SK-N-SH (cell line): ENCODE results near the gene SMAD5. TPM values are rescaled to one million over a fixed set of nuclear protein-coding genes. Genes with fewer than 3 reads are reported as not detected.

Source experiments
- CTCF ChIA-PET: fragments of 300-600, 350-600 bp; formaldehyde crosslinking; extraction: SDS; loops from one replicate; lab custom pipeline; 2021; lab: Yijun Ruan, JAX
- POLR2A ChIA-PET: fragments of 350-600 bp; sonication (Branson Sonifier 250); formaldehyde crosslinking; extraction: SDS; loops from one replicate; lab custom pipeline; 2020; ENCODE audit warnings: antibody characterized with exemption, inconsistent platforms; lab: Yijun Ruan, JAX
- DNase-seq: peaks from one replicate; pipeline ENCODE4 v3.0.0; 2012
- H2AFZ ChIP-seq: fragments of 200-600 bp; sonication (generic); 2 replicates; pipeline ENCODE4 v1.8.1; 2016; ENCODE audit warnings: antibody characterized with exemption, mild to moderate bottlenecking, low read depth
- H3F3A ChIP-seq: fragments of 200-600 bp; sonication (generic); replicated peaks from 2 replicates; pipeline ENCODE3; 2016; ENCODE audit warnings: antibody characterized with exemption, mild to moderate bottlenecking; ENCODE audit not compliant: insufficient read depth
- H3K27ac ChIP-seq, 2 experiments: fragments of 200-500 bp in 1 of 2; fragments of 200-600 bp in 1 of 2; sonication (Bioruptor generic) in 1 of 2; sonication (generic), shearing (Covaris generic) in 1 of 2; 2 replicates each; pipeline versions ENCODE4 v1.5.1 to v1.6.1; 2014 to 2016; ENCODE audit warnings: low read depth in 2 of 2, inconsistent platforms in 1 of 2, low read length in 1 of 2, mild to moderate bottlenecking in 1 of 2, mixed read lengths in 1 of 2
- H3K27me3 ChIP-seq: fragments of 200-600 bp; sonication (generic), shearing (Covaris generic); 2 replicates; pipeline ENCODE4 v1.6.1; 2016; ENCODE audit warnings: mixed run types; ENCODE audit not compliant: insufficient read depth
- H3K36me3 ChIP-seq, 2 experiments: fragments of 200-500 bp in 1 of 2; fragments of 200-600 bp in 1 of 2; sonication (Bioruptor generic) in 1 of 2; sonication (generic) in 1 of 2; replicated peaks in 1 of 2; 2 replicates each; pipeline versions ENCODE3 to v1.5.1; 2014 to 2016; ENCODE audit warnings: low read length in 1 of 2, mild to moderate bottlenecking in 1 of 2; ENCODE audit not compliant: insufficient read depth in 2 of 2, control insufficient read depth in 1 of 2
- H3K4me1 ChIP-seq, 2 experiments: fragments of 200-500 bp in 1 of 2; fragments of 200-600 bp in 1 of 2; sonication (Bioruptor generic) in 1 of 2; sonication (generic), shearing (Covaris generic) in 1 of 2; 2 replicates each; pipeline versions ENCODE4 v1.5.1 to v1.6.1; 2014 to 2016; ENCODE audit warnings: low read depth in 1 of 2, low read length in 1 of 2, mixed run types in 1 of 2; ENCODE audit not compliant: insufficient read depth in 2 of 2, control insufficient read depth in 1 of 2
- H3K4me2 ChIP-seq: fragments of 200-600 bp; sonication (generic), shearing (Covaris generic); 2 replicates; pipeline ENCODE4 v1.6.1; 2017; ENCODE audit warnings: mixed run types
- H3K4me3 ChIP-seq, 2 experiments: fragments of 200-500 bp in 1 of 2; fragments of 200-600 bp in 1 of 2; sonication (Bioruptor generic) in 1 of 2; sonication (generic), shearing (Covaris generic) in 1 of 2; 2 replicates each; pipeline versions ENCODE4 v1.5.1 to v1.8.1; 2014 to 2016; ENCODE audit warnings: low read depth in 2 of 2, inconsistent platforms in 1 of 2, low read length in 1 of 2, mild to moderate bottlenecking in 1 of 2, mixed read lengths in 1 of 2, moderate library complexity in 1 of 2
- H3K79me2 ChIP-seq: fragments of 200-600 bp; sonication (generic); 2 replicates; pipeline ENCODE4 v1.8.1; 2017; ENCODE audit warnings: mild to moderate bottlenecking; ENCODE audit not compliant: insufficient read depth
- H3K9ac ChIP-seq: fragments of 200-600 bp; sonication (generic); 2 replicates; pipeline ENCODE4 v1.6.1; 2017; ENCODE audit warnings: mixed run types
- H3K9me2 ChIP-seq: fragments of 200-600 bp; sonication (generic); 2 replicates; pipeline ENCODE4 v1.6.1; 2017; ENCODE audit warnings: mixed run types
- H3K9me3 ChIP-seq: fragments of 200-600 bp; sonication (generic); 2 replicates; pipeline ENCODE4 v1.6.1; 2017; ENCODE audit warnings: mixed run types, mild to moderate bottlenecking, moderate library complexity
- H4K20me1 ChIP-seq: fragments of 200-600 bp; sonication (generic); 2 replicates; pipeline ENCODE4 v1.6.1; 2017; ENCODE audit warnings: mild to moderate bottlenecking, mixed run types; ENCODE audit not compliant: insufficient read depth
- ELF1 ChIP-seq: IDR thresholded peaks from 2 replicates; pipeline ENCODE4 v1.4.0; 2012
- EZH2phosphoT487 ChIP-seq: fragments of 200-600 bp; sonication (generic); IDR thresholded peaks from 2 replicates; pipeline ENCODE4 v1.6.1; 2017; ENCODE audit warnings: low read depth, mixed run types, mild to moderate bottlenecking, antibody characterized with exemption, moderate library complexity, borderline replicate concordance
- FOXM1 ChIP-seq: IDR thresholded peaks from 2 replicates; pipeline ENCODE4 v1.4.0; 2012; ENCODE audit warnings: low read depth, mild to moderate bottlenecking
- GABPA ChIP-seq: IDR thresholded peaks from 2 replicates; pipeline ENCODE4 v1.4.0; 2012; ENCODE audit warnings: low read depth, mild to moderate bottlenecking
- MEF2A ChIP-seq: IDR thresholded peaks from 2 replicates; pipeline ENCODE4 v1.4.0; 2012; ENCODE audit warnings: low read depth, borderline replicate concordance
- NFIC ChIP-seq: IDR thresholded peaks from 2 replicates; pipeline ENCODE4 v1.4.0; 2012; ENCODE audit warnings: borderline replicate concordance
- NRF1 ChIP-seq: IDR thresholded peaks from 2 replicates; pipeline ENCODE4 v1.6.1; 2012; ENCODE audit warnings: low read depth, mild to moderate bottlenecking, low read length
- POLR2AphosphoS5 ChIP-seq: IDR thresholded peaks from 2 replicates; pipeline ENCODE4 v1.6.1; 2012; ENCODE audit warnings: low read depth, low read length
- RCOR1 ChIP-seq: fragments of 150-350 bp; IDR thresholded peaks from 2 replicates; pipeline ENCODE4 v1.6.1; 2017; ENCODE audit warnings: antibody characterized with exemption, low read length
- RFX5 ChIP-seq: IDR thresholded peaks from 2 replicates; pipeline ENCODE4 v1.6.1; 2012; ENCODE audit warnings: mild to moderate bottlenecking, improper control_type of control experiment, low read length
- RXRA ChIP-seq: IDR thresholded peaks from 2 replicates; pipeline ENCODE4 v1.4.0; 2012; ENCODE audit warnings: low read depth, mild to moderate bottlenecking, borderline replicate concordance
- SIN3A ChIP-seq: IDR thresholded peaks from 2 replicates; pipeline ENCODE4 v1.6.1; 2012; ENCODE audit warnings: low read depth, mild to moderate bottlenecking, low read length, moderate library complexity, borderline replicate concordance
- TAF1 ChIP-seq: IDR thresholded peaks from 2 replicates; pipeline ENCODE4 v1.6.1; 2012; ENCODE audit warnings: low read depth, mild to moderate bottlenecking, low read length, moderate library complexity, borderline replicate concordance
- TCF12 ChIP-seq: IDR thresholded peaks from 2 replicates; pipeline ENCODE4 v1.4.0; 2012
- TEAD4 ChIP-seq: IDR thresholded peaks from 2 replicates; pipeline ENCODE4 v1.4.0; 2012; ENCODE audit warnings: mild to moderate bottlenecking, borderline replicate concordance; ENCODE audit not compliant: insufficient read depth
- YY1 ChIP-seq: IDR thresholded peaks from 2 replicates; pipeline ENCODE4 v1.4.0; 2012; ENCODE audit warnings: low read depth, mild to moderate bottlenecking
- WGBS: methylation state at CpG from one replicate; pipeline ENCODE4 v1.1.6; 2017; ENCODE audit warnings: low lambda C conversion rate; 5-methylcytosine and 5-hydroxymethylcytosine counted together
- polyA plus RNA-seq, 3 experiments: library from polyadenylated mRNA; depleted of rRNA; stranded (reverse); fragments of >200 nt; gene quantifications; 2 replicates each; pipeline ENCODE4 v1.2.3, GENCODE V29; 2012
- TF ChIP-seq, protein P1 (sequence below): IDR thresholded peaks from 2 replicates; pipeline ENCODE4; 2012
- TF ChIP-seq, protein P2 (sequence below): IDR thresholded peaks from 2 replicates; pipeline ENCODE4 v1.4.0; 2012; ENCODE audit warnings: low read depth, borderline replicate concordance
- TF ChIP-seq, protein P3 (sequence below): fragments of 150-350 bp; IDR thresholded peaks from 2 replicates; pipeline ENCODE4 v1.6.1; 2017; ENCODE audit warnings: antibody characterized with exemption, low read length, low read depth, borderline replicate concordance

Gene SMAD5
- polyA plus RNA-seq, 1 of the 3 experiments (the other 2 are of a cell fraction) = 26.9 TPM

DNA sequence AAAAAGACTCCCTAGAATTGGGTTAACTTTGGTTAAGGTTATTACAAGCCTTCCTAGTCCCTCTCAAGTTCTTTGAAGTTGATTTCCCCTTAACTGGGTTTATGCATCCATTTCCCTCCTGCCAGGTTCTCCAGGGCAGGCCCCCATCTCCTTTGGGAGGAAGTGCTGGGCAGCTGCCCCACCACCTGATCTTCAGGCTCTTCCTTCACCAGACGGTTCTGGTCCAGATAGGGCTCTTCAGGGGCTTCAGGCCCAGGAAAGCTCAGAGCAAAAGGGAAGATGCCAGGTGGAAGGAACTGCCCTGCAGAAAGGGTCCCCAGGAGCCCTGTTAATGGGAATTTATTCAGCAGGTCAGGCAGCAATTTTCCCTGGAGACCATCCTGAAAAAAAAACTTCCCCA is 58.3 kb downstream of the SMAD5 start:
- Histone ChIP-seq H3K4me3 (no peak overlapping the region), H3K27ac (no peak overlapping the region), H3K9ac (no peak overlapping the region), H3K4me1 (peaks cover 0 to 6% of the 10 kb centered on the region in 2 experiments; a peak in 1 of 4 replicates), H3F3A (peaks cover 5% of the 10 kb centered on the region), H3K79me2 (no peaks in the 10 kb centered on the region), H3K4me2 (no peak overlapping the region), H3K9me3 (no peaks in the 10 kb centered on the region), H2AFZ (no peak overlapping the region), H3K36me3 (peaks cover 0 to 27% of the 10 kb centered on the region in 2 experiments), H4K20me1 (no peaks in the 10 kb centered on the region), H3K9me2 (no peaks in the 10 kb centered on the region), H3K27me3 (peaks cover 24% of the 10 kb centered on the region; the same call in 1 of the 2 replicates)
- DNase-seq = peak; percentile 6
- no peak for TF ChIP-seq MEF2A
- TF ChIP-seq, protein P1, sequence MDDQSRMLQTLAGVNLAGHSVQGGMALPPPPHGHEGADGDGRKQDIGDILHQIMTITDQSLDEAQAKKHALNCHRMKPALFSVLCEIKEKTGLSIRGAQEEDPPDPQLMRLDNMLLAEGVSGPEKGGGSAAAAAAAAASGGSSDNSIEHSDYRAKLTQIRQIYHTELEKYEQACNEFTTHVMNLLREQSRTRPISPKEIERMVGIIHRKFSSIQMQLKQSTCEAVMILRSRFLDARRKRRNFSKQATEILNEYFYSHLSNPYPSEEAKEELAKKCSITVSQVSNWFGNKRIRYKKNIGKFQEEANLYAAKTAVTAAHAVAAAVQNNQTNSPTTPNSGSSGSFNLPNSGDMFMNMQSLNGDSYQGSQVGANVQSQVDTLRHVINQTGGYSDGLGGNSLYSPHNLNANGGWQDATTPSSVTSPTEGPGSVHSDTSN = no peak
- TF ChIP-seq SIN3A = no peak
- no peak for TF ChIP-seq NFIC
- TF ChIP-seq TAF1 = no peak
- TF ChIP-seq ELF1 = no peak
- no peak for TF ChIP-seq NRF1
- TF ChIP-seq, protein P2, sequence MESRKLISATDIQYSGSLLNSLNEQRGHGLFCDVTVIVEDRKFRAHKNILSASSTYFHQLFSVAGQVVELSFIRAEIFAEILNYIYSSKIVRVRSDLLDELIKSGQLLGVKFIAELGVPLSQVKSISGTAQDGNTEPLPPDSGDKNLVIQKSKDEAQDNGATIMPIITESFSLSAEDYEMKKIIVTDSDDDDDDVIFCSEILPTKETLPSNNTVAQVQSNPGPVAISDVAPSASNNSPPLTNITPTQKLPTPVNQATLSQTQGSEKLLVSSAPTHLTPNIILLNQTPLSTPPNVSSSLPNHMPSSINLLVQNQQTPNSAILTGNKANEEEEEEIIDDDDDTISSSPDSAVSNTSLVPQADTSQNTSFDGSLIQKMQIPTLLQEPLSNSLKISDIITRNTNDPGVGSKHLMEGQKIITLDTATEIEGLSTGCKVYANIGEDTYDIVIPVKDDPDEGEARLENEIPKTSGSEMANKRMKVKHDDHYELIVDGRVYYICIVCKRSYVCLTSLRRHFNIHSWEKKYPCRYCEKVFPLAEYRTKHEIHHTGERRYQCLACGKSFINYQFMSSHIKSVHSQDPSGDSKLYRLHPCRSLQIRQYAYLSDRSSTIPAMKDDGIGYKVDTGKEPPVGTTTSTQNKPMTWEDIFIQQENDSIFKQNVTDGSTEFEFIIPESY = no peak
- no peak for TF ChIP-seq GABPA
- no peak for TF ChIP-seq YY1
- no peak for TF ChIP-seq RCOR1
- no peak for TF ChIP-seq RFX5
- TF ChIP-seq TCF12 = no peak
- no peak for TF ChIP-seq RXRA
- CTCF ChIA-PET = interaction anchor here (1.4 to 1.7 kb wide), 2 partner anchors 21 to 724 kb away, joined by 3 to 4 read pairs; no protein-coding TSS in a partner anchor
- POLR2A ChIA-PET = no interaction called here
- 56% methylated on average over 1 of the region's 1 CpG for WGBS

DNA sequence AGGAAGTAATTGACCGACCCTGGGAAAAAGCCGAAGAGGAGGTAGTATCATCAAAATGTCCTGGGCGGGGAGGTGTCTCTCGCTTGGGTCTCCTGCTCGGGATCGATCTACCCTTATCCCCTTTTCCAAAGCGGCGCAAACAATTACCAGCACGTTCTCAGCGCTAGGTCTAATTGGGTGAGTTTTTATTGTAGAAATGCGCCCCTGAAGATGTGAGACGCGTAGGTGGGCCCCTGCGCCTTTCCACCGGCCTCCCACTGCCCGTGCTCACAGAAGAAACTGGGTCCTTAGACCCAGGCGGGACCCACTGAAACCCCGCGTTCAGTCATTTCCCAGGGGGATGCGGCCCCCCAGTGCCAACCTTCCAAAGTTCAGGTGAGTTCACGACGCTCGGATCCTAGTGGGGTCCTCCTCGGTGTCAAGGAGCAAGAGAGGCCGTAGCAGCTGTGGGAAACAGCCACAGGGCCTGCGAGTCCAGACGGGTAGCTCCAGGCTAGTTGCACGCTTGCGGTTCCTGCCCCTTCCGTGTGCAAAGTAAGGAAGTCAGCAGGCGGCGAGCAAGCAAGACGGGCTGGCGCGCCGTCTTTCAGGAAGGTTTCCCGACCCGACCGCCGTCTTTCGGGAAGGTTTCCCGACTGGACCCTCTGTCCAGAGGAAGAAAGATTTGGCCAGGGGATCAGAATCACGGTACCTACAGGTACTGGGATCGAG is 58.8 kb downstream of the SMAD5 start:
- H3K4me1 ChIP-seq = peaks cover 0 to 6% of the 10 kb centered on the region in 2 experiments; a peak in 1 of 4 replicates
- POLR2A ChIA-PET = no interaction called here
- no peaks in the 10 kb centered on the region for H4K20me1 ChIP-seq
- 50% methylated on average over 35 of the region's 44 CpGs for WGBS
- H3K79me2 ChIP-seq = no peaks in the 10 kb centered on the region
- CTCF ChIA-PET = interaction anchor here (1.4 to 13.8 kb wide), 3 partner anchors 20 to 725 kb away, joined by 3 to 109 read pairs (median 4); no protein-coding TSS in a partner anchor
- no peaks in the 10 kb centered on the region for H3K9me2 ChIP-seq
- no peaks in the 10 kb centered on the region for H3K9me3 ChIP-seq
- H3F3A ChIP-seq = peaks cover 5% of the 10 kb centered on the region
- H3K4me3 ChIP-seq = no peak overlapping the region
- no peak overlapping the region for H3K9ac ChIP-seq
- no peak overlapping the region for H2AFZ ChIP-seq
- peak overlapping the region; percentile 59; the same call in 1 of the 2 replicates for H3K4me2 ChIP-seq
- TF ChIP-seq GABPA (no peak), FOXM1 (no peak), RFX5 (no peak), EZH2phosphoT487 (no peak), YY1 (no peak), TEAD4 (no peak), POLR2AphosphoS5 (no peak)
- TF ChIP-seq, protein P1 = no peak
- TF ChIP-seq, protein P3, sequence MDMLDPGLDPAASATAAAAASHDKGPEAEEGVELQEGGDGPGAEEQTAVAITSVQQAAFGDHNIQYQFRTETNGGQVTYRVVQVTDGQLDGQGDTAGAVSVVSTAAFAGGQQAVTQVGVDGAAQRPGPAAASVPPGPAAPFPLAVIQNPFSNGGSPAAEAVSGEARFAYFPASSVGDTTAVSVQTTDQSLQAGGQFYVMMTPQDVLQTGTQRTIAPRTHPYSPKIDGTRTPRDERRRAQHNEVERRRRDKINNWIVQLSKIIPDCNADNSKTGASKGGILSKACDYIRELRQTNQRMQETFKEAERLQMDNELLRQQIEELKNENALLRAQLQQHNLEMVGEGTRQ = no peak
- peak; percentile 24 for DNase-seq
- peaks cover 0 to 23% of the 10 kb centered on the region in 2 experiments for H3K36me3 ChIP-seq
- no peak overlapping the region for H3K27ac ChIP-seq
- H3K27me3 ChIP-seq = peaks cover 24% of the 10 kb centered on the region; the same call in 1 of the 2 replicates
